GM18867 (cell line): ENCODE data around the gene LINGO3.
"Not testable (repeated sequence)": the region's sequence is repeated elsewhere in the genome, so short reads cannot be mapped to it uniquely, and the experiment has no call there.

Experiments
- ATAC-seq: cut with Tn5 transposase; IDR thresholded peaks from one replicate; pipeline ENCODE4 v1.9.1; 2021; ENCODE audit warnings: mild to moderate bottlenecking, moderate library complexity; ENCODE audit not compliant: unreplicated experiment

LINGO3 gene, protein sequence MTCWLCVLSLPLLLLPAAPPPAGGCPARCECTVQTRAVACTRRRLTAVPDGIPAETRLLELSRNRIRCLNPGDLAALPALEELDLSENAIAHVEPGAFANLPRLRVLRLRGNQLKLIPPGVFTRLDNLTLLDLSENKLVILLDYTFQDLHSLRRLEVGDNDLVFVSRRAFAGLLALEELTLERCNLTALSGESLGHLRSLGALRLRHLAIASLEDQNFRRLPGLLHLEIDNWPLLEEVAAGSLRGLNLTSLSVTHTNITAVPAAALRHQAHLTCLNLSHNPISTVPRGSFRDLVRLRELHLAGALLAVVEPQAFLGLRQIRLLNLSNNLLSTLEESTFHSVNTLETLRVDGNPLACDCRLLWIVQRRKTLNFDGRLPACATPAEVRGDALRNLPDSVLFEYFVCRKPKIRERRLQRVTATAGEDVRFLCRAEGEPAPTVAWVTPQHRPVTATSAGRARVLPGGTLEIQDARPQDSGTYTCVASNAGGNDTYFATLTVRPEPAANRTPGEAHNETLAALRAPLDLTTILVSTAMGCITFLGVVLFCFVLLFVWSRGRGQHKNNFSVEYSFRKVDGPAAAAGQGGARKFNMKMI

DNA sequence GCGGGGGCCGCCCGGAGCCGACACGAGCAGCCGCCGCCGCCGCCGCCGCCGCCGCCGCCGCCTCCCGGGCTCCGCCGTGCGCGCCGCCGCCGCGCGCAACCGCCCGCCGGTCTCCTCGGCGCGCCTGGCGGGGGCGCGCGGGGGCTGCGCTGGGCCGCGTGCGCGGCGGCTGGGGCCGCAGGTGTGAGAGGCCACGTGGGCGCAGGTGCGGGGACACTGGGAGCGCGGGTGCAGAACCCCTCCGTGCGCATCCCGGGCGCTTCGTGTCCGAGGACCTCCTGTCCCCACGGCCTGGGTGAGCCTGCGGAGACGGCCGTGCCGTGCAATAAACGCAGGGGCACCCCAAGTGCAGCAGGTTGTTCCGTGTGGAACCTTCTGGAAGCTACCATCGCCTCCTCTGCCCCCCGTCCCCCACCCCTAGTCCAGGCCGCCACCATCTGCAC is at the start of gene LINGO3:
LINGO3 (minus strand) TSS at position 41 of the 443 bp plus-strand sequence. CDS start 16,378 bp downstream, outside the sequence.
- ATAC-seq, result no peak

GRCh38 chr19:2356036-2356646 is 48.2 kb upstream of the LINGO3 start:
- ATAC-seq, result no peak

GRCh38 chr19:2355168-2356035 is 47.4 kb upstream of the LINGO3 start:
- ATAC-seq, result no peak

DNA sequence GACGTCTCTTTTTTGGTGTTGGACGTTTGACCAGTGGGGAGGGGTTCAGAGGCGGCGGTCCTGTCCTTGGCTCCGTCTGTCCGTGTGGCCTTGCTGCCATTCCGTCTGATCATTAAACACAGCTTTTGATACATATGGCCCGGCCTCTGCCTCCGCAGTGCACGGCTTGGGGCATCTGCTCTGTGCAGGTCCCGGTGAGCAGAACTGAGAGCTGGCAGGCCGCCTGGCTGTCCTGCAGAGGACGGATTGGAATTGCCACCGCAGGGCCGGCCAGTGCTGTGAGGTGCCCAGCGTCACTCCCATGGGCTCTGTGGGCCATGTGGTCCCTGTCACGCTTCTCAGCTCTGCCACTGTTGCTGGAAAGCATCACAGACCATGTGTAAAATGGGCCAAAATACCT is 46.7 kb upstream of the LINGO3 start:
- no peak for ATAC-seq

DNA sequence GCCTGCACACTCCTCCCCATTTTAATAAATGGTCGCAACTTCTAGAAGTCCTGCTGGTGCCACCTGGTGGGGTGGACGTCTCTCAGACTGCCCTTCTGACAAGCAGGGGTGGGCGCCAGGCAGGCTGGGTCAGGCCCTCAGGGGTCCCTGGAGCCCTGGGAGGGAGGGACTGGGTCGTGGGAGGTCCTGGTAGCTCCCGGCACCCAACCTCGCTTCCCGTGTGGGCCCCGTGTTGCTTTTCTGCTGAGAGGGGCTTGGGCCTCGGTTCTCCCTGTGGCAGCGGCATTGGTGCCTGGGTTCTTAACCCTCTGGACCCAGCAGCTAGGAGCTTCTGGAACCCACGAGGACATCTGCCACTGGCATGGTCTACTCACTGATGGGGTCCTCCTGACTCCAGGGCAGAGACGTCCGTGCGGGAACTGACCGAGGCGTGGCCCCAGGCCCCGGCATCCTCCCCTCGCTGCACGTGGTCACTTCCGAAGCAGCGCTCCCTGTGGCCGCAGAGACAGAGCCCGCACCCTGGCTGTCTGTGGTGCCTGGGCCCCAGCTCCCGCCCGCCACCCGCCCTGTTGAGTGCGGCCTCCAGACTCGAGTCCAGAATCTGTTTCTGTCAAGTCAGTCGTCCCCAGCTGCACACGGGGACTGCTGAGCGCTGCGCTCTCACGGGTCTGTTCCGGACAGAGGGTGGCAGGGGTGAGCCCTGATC is 46.1 kb upstream of the LINGO3 start:
- no peak for ATAC-seq

- ATAC-seq, result no peak
These were observed 45.4 kb upstream of the LINGO3 start for GRCh38 chr19:2353159-2353886.

GRCh38 chr19:2352121-2352520 is 44.2 kb upstream of the LINGO3 start:
- no peak for ATAC-seq

DNA sequence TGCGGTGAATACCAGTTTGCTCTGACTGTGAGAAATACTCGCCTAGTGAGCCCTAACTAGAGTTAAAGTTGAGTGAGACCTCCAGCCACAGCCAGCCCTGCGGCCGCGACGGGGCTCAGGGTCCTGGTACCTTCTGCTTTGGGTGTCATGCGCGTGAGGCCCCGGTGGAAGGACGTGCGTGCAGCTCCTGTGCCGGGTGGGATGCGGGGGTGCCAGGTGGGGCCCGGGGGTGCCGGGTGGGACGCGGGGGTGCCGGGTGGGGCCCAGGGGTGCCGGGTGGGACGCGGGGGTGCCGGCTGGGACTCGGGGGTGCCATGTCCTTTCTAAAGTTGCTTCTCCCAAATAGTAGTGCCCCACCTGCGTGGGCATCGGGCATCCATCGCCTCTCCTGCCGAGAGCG is 43.6 kb upstream of the LINGO3 start:
- ATAC-seq, result no peak

DNA sequence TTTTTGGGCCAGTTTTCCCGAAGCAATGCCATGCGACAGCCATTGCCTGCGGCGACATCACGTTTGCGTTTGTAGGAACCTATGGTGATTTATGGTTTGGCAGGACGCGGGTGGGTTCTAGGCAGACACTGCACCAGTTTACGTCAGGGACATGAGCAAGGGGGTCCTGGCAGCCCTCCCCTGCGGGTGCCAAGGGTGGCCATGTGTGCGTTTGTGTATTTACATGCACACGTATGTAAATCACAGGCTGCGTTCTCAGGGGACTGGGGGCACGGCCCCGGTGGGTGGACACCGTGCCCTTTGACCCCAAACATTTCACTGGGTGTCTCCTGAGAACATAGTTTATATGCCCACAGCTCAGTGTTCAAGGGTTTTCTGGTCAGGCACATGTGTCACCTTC is 42.7 kb upstream of the LINGO3 start:
- no peak for ATAC-seq

DNA sequence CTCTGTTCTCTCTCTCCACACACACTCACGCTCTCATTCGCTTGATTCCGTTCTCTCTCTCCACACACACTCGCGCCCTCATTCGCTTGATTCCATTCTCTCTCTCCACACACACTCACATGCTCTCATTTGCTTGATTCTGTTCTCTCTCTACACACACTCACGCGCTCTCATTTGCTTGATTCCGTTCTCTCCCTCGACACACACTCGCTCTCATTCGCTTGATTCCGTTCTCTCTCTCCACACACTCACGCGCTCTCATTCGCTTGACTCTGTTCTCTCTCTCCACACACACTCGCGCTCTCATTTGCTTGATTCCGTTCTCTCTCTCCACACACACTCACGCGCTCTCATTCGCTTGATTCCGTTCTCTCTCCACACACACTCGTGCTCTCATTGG is 41.9 kb upstream of the LINGO3 start:
- not testable (repeated sequence) for ATAC-seq

- ATAC-seq, result no peak
These were observed 38.1 kb upstream of the LINGO3 start for GRCh38 chr19:2345794-2346663.

DNA sequence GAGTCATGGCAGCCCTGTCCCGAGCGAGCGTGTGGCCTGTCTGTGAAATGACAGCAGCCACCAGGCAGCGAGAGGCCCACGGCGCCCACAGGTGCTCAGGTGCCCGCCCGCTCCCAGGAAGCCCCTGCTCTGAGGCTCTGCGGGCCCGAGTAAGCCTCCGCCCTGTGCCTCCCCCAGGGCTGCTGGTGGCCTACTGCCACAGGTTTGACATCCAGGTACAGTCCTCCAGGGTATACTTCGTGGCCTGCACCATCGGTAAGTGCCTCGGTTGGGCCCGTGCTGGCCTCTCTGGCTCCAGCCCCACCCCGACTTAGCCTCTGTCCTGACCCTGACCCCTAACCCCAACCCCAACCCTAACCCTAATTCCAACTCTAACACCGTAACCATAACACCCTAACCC is 37.1 kb upstream of the LINGO3 start:
- ATAC-seq, result no peak

DNA sequence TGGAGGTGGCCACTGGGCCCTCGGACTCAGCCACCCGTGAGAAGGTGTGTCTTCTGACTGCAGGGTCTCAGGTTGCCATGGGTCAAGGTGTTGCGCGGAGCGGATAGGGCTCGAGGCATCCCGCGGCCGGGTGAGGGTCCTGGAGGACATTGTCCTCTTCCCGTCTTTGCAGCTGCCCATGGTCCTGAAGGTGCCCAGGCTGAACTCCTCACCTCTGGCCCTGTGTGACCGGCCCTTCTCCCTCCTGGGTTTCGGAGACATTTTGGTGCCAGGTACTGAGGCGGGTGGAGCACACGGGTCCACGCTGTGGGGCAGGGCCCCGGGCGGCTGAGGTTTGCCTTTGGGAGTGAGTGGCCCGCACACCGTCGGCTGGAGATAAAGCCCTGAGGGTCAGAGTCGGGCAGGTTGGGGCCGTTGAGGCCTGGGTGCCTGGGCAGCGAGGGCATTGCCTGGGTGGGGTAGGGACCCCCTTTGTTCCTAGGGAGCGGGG is 36.5 kb upstream of the LINGO3 start:
- no peak for ATAC-seq

- no peak for ATAC-seq
These were observed 35.5 kb upstream of the LINGO3 start for GRCh38 chr19:2343289-2343982.

DNA sequence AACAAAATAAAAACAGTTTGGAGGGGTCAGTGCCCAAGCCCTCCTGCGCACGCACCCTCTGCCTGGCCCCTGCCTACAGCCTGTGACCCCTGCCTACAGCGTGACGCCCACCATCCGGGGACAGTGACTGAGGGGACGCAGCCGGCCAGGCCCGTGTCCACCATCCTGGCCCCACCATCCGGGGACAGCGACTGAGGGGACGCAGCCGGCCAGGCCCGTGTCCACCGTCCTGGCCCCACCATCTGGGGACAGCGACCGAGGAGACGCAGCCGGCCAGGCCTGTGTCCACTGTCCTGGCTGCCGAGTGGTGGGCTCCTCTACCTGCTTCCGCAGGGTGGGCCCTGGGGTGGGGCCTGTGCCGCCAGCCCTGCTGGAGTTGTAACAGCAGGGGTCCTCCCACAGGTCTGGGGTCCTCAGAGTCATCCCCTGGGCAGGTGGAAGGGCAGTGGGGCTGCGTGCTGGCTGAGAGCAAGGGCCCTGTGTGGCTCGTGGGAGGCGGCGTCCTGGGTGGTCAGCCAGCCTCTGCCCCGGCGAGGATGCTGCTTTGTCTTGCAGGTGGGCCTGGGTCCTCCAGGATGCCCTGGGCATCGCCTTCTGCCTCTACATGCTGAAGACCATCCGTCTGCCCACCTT is 34.8 kb upstream of the LINGO3 start:
- ATAC-seq, result no peak

- no peak for ATAC-seq
These were observed 34.0 kb upstream of the LINGO3 start for GRCh38 chr19:2341982-2342381.

DNA sequence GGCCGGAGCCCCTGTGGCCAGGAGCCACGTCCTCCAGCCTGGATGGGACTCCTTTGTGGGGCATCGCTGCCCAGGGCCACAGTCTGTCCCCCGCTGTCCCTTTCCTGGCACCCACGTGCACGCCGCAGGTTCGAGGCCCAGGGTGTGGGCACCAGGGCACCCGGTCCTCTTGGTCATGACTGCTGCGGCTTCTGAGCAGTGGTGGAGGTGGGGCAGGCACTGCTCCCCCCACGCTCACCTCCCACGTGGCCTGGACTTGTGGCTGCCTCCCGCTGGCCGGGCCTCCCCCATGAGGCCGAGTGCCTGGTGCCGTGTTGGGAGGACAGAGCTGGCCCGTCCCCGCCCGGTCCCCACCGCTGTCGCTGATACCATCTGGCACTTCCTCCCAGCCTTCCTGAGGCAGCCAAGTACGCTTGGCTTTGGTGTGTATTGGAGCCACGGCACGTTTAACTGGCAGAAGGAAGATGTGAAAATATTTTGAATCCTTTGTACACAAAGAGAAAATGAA is 33.3 kb upstream of the LINGO3 start:
- ATAC-seq, result no peak
